ENCODE data around the gene SQSTM1.

The SQSTM1 gene

DNA sequence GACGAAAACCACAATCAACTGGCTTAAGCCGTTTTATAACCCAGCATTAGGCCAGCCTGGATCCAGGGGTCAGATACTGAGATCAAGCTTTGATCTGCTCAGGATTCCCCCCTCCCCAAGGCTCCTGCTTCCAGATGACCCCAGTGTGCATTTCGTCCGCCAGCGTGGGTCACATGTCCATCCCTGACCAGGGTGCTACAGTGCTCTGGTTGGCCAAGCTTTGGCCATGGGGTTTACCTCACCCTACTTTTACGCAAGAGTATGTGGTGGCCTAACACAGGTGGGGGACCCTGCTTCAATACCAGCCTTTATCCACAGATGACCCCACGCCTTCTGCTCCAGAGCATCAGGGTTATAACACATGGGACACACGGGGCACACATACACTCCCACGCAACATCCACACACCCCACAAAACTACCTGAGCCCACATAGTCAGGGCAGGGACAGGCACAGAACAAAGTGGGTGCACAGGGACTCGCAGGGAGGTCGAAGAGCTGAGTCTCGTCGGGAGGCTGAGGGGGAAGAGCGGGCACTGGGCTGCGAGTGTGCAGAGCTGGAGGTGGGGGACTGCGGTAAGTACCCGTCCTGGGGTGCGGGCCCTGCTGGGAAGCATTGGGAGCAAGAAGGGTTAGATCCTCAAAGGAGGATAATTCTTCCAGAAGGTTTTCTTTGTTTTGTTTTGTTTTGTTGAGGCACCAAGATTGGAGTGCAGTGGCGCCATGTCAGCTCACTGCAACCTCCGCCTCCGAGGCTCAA is 5.0 kb upstream of the SQSTM1 start:
- Histone ChIP-seq H4K20me1 (ENCODE audit: insufficient read depth) (no peaks in the 10 kb centered on the region), H3K36me3 (ENCODE audit: insufficient read depth) (no peaks in the 10 kb centered on the region), H3K4me1 (ENCODE audit: low read depth, poor library complexity, severe bottlenecking) (peaks cover 28% of the 10 kb centered on the region), H3K27ac (no peak overlapping the region), H2AFZ (ENCODE audit: low read depth) (no peak overlapping the region), H3K27me3 (ENCODE audit: insufficient read depth, low read depth) (no peaks in the 10 kb centered on the region), H3K4me3 (IDR thresholded peaks at IDR 0.05; ENCODE audit: insufficient read depth, low read depth, low read length) (no peak overlapping the region), H3K9ac (no peak overlapping the region), H3K4me2 (no peak overlapping the region), H3K79me2 (ENCODE audit: insufficient read depth, low read depth) (no peaks in the 10 kb centered on the region)
- TF ChIP-seq, protein P1, sequence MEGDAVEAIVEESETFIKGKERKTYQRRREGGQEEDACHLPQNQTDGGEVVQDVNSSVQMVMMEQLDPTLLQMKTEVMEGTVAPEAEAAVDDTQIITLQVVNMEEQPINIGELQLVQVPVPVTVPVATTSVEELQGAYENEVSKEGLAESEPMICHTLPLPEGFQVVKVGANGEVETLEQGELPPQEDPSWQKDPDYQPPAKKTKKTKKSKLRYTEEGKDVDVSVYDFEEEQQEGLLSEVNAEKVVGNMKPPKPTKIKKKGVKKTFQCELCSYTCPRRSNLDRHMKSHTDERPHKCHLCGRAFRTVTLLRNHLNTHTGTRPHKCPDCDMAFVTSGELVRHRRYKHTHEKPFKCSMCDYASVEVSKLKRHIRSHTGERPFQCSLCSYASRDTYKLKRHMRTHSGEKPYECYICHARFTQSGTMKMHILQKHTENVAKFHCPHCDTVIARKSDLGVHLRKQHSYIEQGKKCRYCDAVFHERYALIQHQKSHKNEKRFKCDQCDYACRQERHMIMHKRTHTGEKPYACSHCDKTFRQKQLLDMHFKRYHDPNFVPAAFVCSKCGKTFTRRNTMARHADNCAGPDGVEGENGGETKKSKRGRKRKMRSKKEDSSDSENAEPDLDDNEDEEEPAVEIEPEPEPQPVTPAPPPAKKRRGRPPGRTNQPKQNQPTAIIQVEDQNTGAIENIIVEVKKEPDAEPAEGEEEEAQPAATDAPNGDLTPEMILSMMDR (conservative IDR thresholded peaks at IDR 0.05; ENCODE audit: low read depth, low read length), result no peak

DNA sequence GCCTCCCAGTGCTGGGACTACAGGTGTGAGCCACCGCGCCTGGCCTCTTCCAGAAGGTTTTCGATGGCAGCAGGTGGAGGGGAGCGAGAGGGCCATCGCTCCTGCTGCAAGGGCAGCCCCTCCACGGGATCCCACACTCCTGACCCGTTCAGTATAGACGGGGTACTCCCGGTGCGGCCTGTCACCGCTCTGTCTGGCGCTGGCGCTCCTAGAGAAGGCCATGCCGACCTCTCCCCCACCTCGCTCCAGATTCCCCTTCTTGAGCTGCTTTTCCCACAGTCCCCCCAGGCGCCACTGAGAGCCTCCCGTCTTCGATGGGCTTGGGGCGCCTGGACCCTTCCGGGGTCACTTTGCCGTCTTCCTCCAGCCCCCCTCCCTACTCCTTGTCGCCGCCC is 4.3 kb upstream of the SQSTM1 start:
- no peak overlapping the region for H3K27ac ChIP-seq
- TF ChIP-seq, protein P1 (conservative IDR thresholded peaks at IDR 0.05; ENCODE audit: low read depth, low read length), result no peak
- H3K27me3 ChIP-seq (ENCODE audit: insufficient read depth, low read depth), result no peaks in the 10 kb centered on the region
- no peak overlapping the region for H3K4me2 ChIP-seq
- no peaks in the 10 kb centered on the region for H3K36me3 ChIP-seq (ENCODE audit: insufficient read depth)
- no peak overlapping the region for H3K4me3 ChIP-seq (IDR thresholded peaks at IDR 0.05; ENCODE audit: insufficient read depth, low read depth, low read length)
- H3K4me1 ChIP-seq (ENCODE audit: low read depth, poor library complexity, severe bottlenecking), result peaks cover 24% of the 10 kb centered on the region
- peaks cover 4% of the 10 kb centered on the region; the same call in 1 of the 2 replicates for H3K79me2 ChIP-seq (ENCODE audit: insufficient read depth, low read depth)
- H3K9ac ChIP-seq, result no peak overlapping the region
- no peak overlapping the region for H2AFZ ChIP-seq (ENCODE audit: low read depth)
- no peaks in the 10 kb centered on the region for H4K20me1 ChIP-seq (ENCODE audit: insufficient read depth)

DNA sequence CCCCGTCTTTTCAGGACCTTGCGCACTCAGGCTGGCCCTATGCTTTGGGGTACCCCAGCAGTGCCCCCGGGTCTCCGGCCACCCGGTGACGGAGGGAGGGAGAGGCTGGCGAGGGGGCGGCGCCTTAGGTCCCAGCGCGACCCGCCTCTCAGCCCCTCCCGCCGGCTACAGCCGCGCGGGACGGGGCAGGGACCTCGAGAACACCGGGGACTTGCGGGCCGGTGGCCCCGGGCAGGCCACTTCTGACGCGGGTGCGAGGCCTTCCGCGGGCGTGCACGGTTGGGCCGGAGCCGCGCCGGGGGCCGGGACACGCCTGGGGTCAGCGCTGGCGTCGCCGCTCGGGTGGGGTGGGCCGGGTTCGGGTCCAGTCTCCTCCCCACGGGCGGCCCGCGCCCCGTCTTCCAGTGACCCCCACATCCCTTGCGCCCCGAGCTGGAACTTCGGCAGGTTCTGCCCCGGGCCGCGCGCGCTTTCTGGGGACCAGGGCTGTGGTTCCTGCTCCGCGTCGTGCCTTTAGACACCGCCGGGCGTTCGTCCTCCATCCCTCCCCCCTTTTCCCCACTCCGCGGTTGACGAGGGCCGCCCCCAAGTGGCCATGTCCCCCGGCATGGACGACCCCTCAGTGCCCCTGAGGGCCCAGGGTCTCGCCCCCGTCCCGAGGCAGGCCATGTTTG is 3.8 kb upstream of the SQSTM1 start:
- Histone ChIP-seq H4K20me1 (ENCODE audit: insufficient read depth) (peaks cover 2% of the 10 kb centered on the region; the same call in 1 of the 2 replicates), H3K27ac (no peak overlapping the region), H3K36me3 (ENCODE audit: insufficient read depth) (no peaks in the 10 kb centered on the region), H3K9ac (no peak overlapping the region), H3K27me3 (ENCODE audit: insufficient read depth, low read depth) (no peaks in the 10 kb centered on the region), H3K79me2 (ENCODE audit: insufficient read depth, low read depth) (peaks cover 9% of the 10 kb centered on the region), H3K4me1 (ENCODE audit: low read depth, poor library complexity, severe bottlenecking) (peaks cover 26% of the 10 kb centered on the region), H2AFZ (ENCODE audit: low read depth) (no peak overlapping the region), H3K4me3 (IDR thresholded peaks at IDR 0.05; ENCODE audit: insufficient read depth, low read depth, low read length) (no peak overlapping the region), H3K4me2 (no peak overlapping the region)
- TF ChIP-seq, protein P1 (conservative IDR thresholded peaks at IDR 0.05; ENCODE audit: low read depth, low read length), result no peak

DNA sequence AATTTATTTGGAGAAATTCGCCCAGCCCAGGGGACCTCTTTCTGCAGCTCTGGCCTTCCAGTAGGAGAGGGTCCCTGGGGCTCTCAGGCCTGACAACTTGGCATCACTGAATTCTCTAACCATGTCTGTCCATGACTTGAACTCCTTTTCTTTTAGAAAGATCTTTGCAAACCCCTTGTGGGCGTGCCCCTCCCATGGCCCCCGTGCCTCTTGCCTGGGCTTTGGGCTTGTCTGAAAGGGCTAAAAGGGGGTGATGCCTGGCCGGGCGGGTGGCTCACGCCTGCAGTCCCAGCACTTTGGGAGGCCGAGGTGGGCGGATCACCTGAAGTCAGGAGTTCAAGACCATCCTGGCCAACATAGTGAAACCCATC is 3.2 kb upstream of the SQSTM1 start:
- Histone ChIP-seq H3K4me1 (ENCODE audit: low read depth, poor library complexity, severe bottlenecking) (peaks cover 30% of the 10 kb centered on the region), H3K36me3 (ENCODE audit: insufficient read depth) (no peaks in the 10 kb centered on the region), H3K4me2 (no peak overlapping the region), H3K4me3 (IDR thresholded peaks at IDR 0.05; ENCODE audit: insufficient read depth, low read depth, low read length) (no peak overlapping the region), H4K20me1 (ENCODE audit: insufficient read depth) (peaks cover 7% of the 10 kb centered on the region; the same call in 1 of the 2 replicates), H2AFZ (ENCODE audit: low read depth) (no peak overlapping the region), H3K27me3 (ENCODE audit: insufficient read depth, low read depth) (no peaks in the 10 kb centered on the region), H3K27ac (no peak overlapping the region), H3K9ac (no peak overlapping the region), H3K79me2 (ENCODE audit: insufficient read depth, low read depth) (peaks cover 15% of the 10 kb centered on the region)
- TF ChIP-seq, protein P1 (conservative IDR thresholded peaks at IDR 0.05; ENCODE audit: low read depth, low read length), result no peak

All from KMS-11 (cell line).